Hippocampal formation (tissue), 2 donors: ENCODE data around the gene EDC3.
"Not testable (repeated sequence)": the region's sequence is repeated elsewhere in the genome, so short reads cannot be mapped to it uniquely, and the experiment has no call there.

ENCODE experiments used
- DNase-seq, 2 donors: peaks; one replicate each; lab custom pipeline; 2025; lab: John Stamatoyannopoulos, UW

EDC3 gene

GRCh38 chr15:74608786-74609185 lies 87.0 kb downstream of the EDC3 start:
- no peak for DNase-seq

GRCh38 chr15:74605795-74606150 lies 90.1 kb downstream of the EDC3 start:
- no peak for DNase-seq

- no peak for DNase-seq
These were observed 90.6 kb downstream of the EDC3 start for GRCh38 chr15:74604983-74605794.

GRCh38 chr15:74603789-74604705 lies 91.8 kb downstream of the EDC3 start:
- DNase-seq, result no peak

GRCh38 chr15:74603026-74603788 lies 92.6 kb downstream of the EDC3 start:
- DNase-seq, result no peak

- no peak for DNase-seq
These were observed 96.7 kb downstream of the EDC3 start for GRCh38 chr15:74599156-74599555.

GRCh38 chr15:74598126-74598842 lies 97.5 kb downstream of the EDC3 start:
- peak; percentile 88 to 96 for DNase-seq

GRCh38 chr15:74597146-74597705 lies 98.6 kb downstream of the EDC3 start:
- DNase-seq, result not testable (repeated sequence)

GRCh38 chr15:74596736-74597135 lies 99.1 kb downstream of the EDC3 start:
- DNase-seq, result not testable (repeated sequence)

GRCh38 chr15:74595271-74595670 lies 100.6 kb downstream of the EDC3 start:
- no peak for DNase-seq

- DNase-seq, result no peak
These were observed 101.4 kb downstream of the EDC3 start for GRCh38 chr15:74594455-74594854.

- DNase-seq, result no peak
These were observed 102.7 kb downstream of the EDC3 start for GRCh38 chr15:74593122-74593521.

- DNase-seq, result no peak
These were observed 103.6 kb downstream of the EDC3 start for GRCh38 chr15:74592222-74592621.

- no peak for DNase-seq
These were observed 106.0 kb downstream of the EDC3 start for GRCh38 chr15:74589826-74590225.

GRCh38 chr15:74585857-74586256 lies 110.0 kb downstream of the EDC3 start:
- DNase-seq, result no peak

- no peak for DNase-seq
These were observed 110.6 kb downstream of the EDC3 start for GRCh38 chr15:74585191-74585590.

GRCh38 chr15:74584779-74585178 lies 111.0 kb downstream of the EDC3 start:
- DNase-seq, result peak; percentile 33 to 37

GRCh38 chr15:74584204-74584603 lies 111.6 kb downstream of the EDC3 start:
- DNase-seq, result no peak
